Measurements from ENCODE around the gene CD300H. TPM values are rescaled to one million over a fixed set of nuclear protein-coding genes. Genes with fewer than 3 reads are reported as not detected.
"Not testable (repeated sequence)": the region's sequence is repeated elsewhere in the genome, so short reads cannot be mapped to it uniquely, and the experiment has no call there.

CD300H gene
- total and polyA plus RNA-seq, 8 donors, result 0.32 to 0.76 (median 0.64) TPM; not detected in 5

GRCh38 chr17:74522381-74523105 lies 44.8 kb downstream of the CD300H start:
- ATAC-seq, result no peak
- TF ChIP-seq, protein P1, sequence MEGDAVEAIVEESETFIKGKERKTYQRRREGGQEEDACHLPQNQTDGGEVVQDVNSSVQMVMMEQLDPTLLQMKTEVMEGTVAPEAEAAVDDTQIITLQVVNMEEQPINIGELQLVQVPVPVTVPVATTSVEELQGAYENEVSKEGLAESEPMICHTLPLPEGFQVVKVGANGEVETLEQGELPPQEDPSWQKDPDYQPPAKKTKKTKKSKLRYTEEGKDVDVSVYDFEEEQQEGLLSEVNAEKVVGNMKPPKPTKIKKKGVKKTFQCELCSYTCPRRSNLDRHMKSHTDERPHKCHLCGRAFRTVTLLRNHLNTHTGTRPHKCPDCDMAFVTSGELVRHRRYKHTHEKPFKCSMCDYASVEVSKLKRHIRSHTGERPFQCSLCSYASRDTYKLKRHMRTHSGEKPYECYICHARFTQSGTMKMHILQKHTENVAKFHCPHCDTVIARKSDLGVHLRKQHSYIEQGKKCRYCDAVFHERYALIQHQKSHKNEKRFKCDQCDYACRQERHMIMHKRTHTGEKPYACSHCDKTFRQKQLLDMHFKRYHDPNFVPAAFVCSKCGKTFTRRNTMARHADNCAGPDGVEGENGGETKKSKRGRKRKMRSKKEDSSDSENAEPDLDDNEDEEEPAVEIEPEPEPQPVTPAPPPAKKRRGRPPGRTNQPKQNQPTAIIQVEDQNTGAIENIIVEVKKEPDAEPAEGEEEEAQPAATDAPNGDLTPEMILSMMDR (IDR thresholded peaks at IDR 0.05), result no peak
- Histone ChIP-seq H3K27me3 (no peaks in the 10 kb centered on the region), H3K4me1 (peaks cover 0 to 68% of the 10 kb centered on the region in 2 donors), H3K36me3 (no peaks in the 10 kb centered on the region), H3K4me3 (peak overlapping the region in 1 of 2 donors; percentile 25), H3K27ac (peak overlapping the region; percentile 63 to 91), H3K9me3 (peaks cover 0 to 7% of the 10 kb centered on the region in 2 donors)
- no peak for DNase-seq
- intact Hi-C loops (cut with DNase I), result no loop called here

- ATAC-seq (peak; percentile 48), DNase-seq (no peak)
- peaks cover 0 to 4% of the 10 kb centered on the region in 2 donors for H3K27me3 ChIP-seq
- H3K36me3 ChIP-seq, result no peaks in the 10 kb centered on the region
- TF ChIP-seq, protein P1 (IDR thresholded peaks at IDR 0.05), result no peak
- H3K4me1 ChIP-seq, result peaks cover 0 to 60% of the 10 kb centered on the region in 2 donors
- H3K27ac ChIP-seq, result peak overlapping the region; percentile 63 to 91
- peaks cover 0 to 7% of the 10 kb centered on the region in 2 donors for H3K9me3 ChIP-seq
- H3K4me3 ChIP-seq, result peak overlapping the region in 1 of 2 donors; percentile 25
- intact Hi-C loops (cut with DNase I), result no loop called here
These were observed 45.6 kb downstream of the CD300H start for GRCh38 chr17:74521701-74522201.

GRCh38 chr17:74520790-74521480 lies 46.4 kb downstream of the CD300H start:
- H3K36me3 ChIP-seq, result no peaks in the 10 kb centered on the region
- H3K27me3 ChIP-seq, result peaks cover 0 to 8% of the 10 kb centered on the region in 2 donors
- H3K9me3 ChIP-seq, result peaks cover 0 to 7% of the 10 kb centered on the region in 2 donors
- peaks cover 0 to 53% of the 10 kb centered on the region in 2 donors for H3K4me1 ChIP-seq
- TF ChIP-seq, protein P1 (IDR thresholded peaks at IDR 0.05), result no peak
- ATAC-seq (peak; percentile 64), DNase-seq (no peak)
- H3K4me3 ChIP-seq, result peak overlapping the region in 1 of 2 donors; percentile 25
- peak overlapping the region; percentile 63 to 91 for H3K27ac ChIP-seq
- intact Hi-C loops (cut with DNase I), result no loop called here

DNA sequence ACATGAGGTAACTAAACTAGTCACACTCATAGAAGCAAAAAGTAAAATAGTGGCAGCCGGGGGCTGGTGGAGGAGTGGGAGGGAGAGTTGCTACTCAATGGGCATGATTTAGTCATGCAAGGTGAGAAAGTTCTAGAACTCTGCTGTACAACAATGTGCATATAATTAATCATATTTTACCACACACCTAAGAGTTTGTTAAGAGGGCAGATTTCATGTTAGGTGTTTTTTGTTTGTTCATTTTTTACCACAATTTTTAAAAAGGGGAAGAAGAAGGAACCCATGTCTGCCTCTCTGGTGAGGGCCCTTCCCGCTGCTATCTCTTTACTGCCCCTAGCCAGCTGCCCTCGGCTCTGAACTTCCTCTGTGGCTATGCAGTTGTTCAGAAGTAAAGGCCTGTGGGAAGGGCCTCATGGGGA lies 47.3 kb downstream of the CD300H start:
- peaks cover 0 to 45% of the 10 kb centered on the region in 2 donors for H3K4me1 ChIP-seq
- TF ChIP-seq, protein P1 (IDR thresholded peaks at IDR 0.05), result no peak
- DNase-seq, result peak in 1 of 4 donors; percentile 73
- intact Hi-C loops (cut with DNase I), result no loop called here
- peak overlapping the region; percentile 63 to 91 for H3K27ac ChIP-seq
- H3K27me3 ChIP-seq, result peaks cover 0 to 8% of the 10 kb centered on the region in 2 donors
- H3K36me3 ChIP-seq, result no peaks in the 10 kb centered on the region
- peak; percentile 76 for ATAC-seq
- no peak overlapping the region for H3K4me3 ChIP-seq
- peaks cover 0 to 7% of the 10 kb centered on the region in 2 donors for H3K9me3 ChIP-seq

DNA sequence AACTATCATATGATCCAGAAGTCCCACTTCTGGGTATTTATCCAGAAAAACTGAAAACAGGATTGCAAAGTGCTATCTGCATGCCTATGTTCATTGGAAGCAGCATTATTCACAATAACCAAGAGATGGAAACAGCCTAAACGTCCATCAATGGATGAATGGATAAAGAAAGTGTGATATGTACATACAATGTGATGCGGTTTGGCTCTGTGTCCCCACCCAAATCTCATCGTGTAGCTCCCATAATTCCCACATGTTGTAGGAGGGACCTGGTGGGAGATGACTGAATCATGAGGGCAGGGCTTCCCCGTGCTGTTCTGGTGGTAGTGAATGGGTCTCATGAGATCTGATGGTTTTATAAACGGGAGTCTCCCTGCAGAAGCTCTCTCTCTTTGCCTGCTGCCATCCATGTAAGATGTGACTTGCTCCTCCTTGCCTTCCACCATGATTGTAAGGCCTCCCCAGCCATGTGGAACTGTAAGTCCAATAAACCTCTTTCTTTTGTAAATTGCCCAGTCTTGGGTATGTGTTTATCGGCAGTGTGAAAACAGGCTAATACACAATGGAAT lies 48.8 kb downstream of the CD300H start:
- H3K36me3 ChIP-seq; H3K27ac ChIP-seq; H3K4me3 ChIP-seq; H3K9me3 ChIP-seq; DNase-seq; H3K27me3 ChIP-seq; ATAC-seq; intact Hi-C loops (cut with DNase I): not testable (repeated sequence)
- peaks cover 0 to 35% of the 10 kb centered on the region in 2 donors for H3K4me1 ChIP-seq

Data from left lung (tissue), 10 donors.